Gastrocnemius medialis (tissue), 4 donors: ENCODE results near the gene FBXL12.

Source experiments
- CTCF ChIP-seq, 5 experiments: fragments of 450-650 bp in 3 of 5; fragments of 200-600 bp in 2 of 5; sonication (generic) in 2 of 5; IDR thresholded peaks in 4 of 5; conservative IDR thresholded peaks in 1 of 5; 1 replicate in 4 of 5; 2 replicates in 1 of 5; pipeline ENCODE4 v1.5.1; 2016 to 2019; ENCODE audit warnings: antibody characterized with exemption in 5 of 5, mild to moderate bottlenecking in 3 of 5, moderate library complexity in 3 of 5
- POLR2A ChIP-seq, 2 donors: fragments of 450-650 bp; IDR thresholded peaks; one replicate each; pipeline ENCODE4 v1.6.1; 2017; ENCODE audit warnings: antibody characterized with exemption in 2 of 2, mild to moderate bottlenecking in 2 of 2, moderate library complexity in 2 of 2

- TF ChIP-seq CTCF (IDR thresholded peaks at IDR 0.05 in 4 of 5, conservative IDR thresholded peaks at IDR 0.05 in 1 of 5) (no peak), POLR2A (IDR thresholded peaks at IDR 0.05) (no peak)
These were observed 39.3 kb upstream of the FBXL12 start for GRCh38 chr19:9857920-9858746.
